Measurements from ENCODE around the gene ENDOD1.
"Not testable (repeated sequence)": the region's sequence is repeated elsewhere in the genome, so short reads cannot be mapped to it uniquely, and the experiment has no call there.

ENDOD1 gene

GRCh38 chr11:95104121-95104830 is 14.6 kb downstream of the ENDOD1 start:
- H3K36me3 ChIP-seq: peaks cover 0 to 10% (median 0%) of the 10 kb centered on the region in 3 donors
- no peak overlapping the region for H3K27ac ChIP-seq
- intact Hi-C loops (cut with DNase I; ENCODE audit: low total_unique reads): no loop called here
- H3K9me3 ChIP-seq: no peaks in the 10 kb centered on the region
- no peaks in the 10 kb centered on the region for H3K27me3 ChIP-seq
- TF ChIP-seq, protein P1, sequence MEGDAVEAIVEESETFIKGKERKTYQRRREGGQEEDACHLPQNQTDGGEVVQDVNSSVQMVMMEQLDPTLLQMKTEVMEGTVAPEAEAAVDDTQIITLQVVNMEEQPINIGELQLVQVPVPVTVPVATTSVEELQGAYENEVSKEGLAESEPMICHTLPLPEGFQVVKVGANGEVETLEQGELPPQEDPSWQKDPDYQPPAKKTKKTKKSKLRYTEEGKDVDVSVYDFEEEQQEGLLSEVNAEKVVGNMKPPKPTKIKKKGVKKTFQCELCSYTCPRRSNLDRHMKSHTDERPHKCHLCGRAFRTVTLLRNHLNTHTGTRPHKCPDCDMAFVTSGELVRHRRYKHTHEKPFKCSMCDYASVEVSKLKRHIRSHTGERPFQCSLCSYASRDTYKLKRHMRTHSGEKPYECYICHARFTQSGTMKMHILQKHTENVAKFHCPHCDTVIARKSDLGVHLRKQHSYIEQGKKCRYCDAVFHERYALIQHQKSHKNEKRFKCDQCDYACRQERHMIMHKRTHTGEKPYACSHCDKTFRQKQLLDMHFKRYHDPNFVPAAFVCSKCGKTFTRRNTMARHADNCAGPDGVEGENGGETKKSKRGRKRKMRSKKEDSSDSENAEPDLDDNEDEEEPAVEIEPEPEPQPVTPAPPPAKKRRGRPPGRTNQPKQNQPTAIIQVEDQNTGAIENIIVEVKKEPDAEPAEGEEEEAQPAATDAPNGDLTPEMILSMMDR (IDR thresholded peaks at IDR 0.05): no peak
- H3K4me3 ChIP-seq: no peak overlapping the region
- DNase-seq: no peak
- H3K4me1 ChIP-seq: peaks cover 0 to 65% (median 29%) of the 10 kb centered on the region in 4 donors

GRCh38 chr11:95104856-95105255 is 15.2 kb downstream of the ENDOD1 start:
- Histone ChIP-seq H3K27me3 (no peaks in the 10 kb centered on the region), H3K4me3 (no peak overlapping the region), H3K4me1 (peaks cover 0 to 67% (median 35%) of the 10 kb centered on the region in 4 donors), H3K27ac (no peak overlapping the region), H3K9me3 (no peaks in the 10 kb centered on the region), H3K36me3 (peaks cover 0 to 15% (median 4%) of the 10 kb centered on the region in 3 donors)
- intact Hi-C loops (cut with DNase I; ENCODE audit: low total_unique reads): no loop called here
- TF ChIP-seq, protein P1 (IDR thresholded peaks at IDR 0.05): no peak
- DNase-seq: no peak

- peaks cover 0 to 81% (median 44%) of the 10 kb centered on the region in 4 donors for H3K4me1 ChIP-seq
- intact Hi-C loops (cut with DNase I; ENCODE audit: low total_unique reads): no loop called here
Measured at GRCh38 chr11:95108159-95108611, 18.5 kb downstream of the ENDOD1 start.

DNA sequence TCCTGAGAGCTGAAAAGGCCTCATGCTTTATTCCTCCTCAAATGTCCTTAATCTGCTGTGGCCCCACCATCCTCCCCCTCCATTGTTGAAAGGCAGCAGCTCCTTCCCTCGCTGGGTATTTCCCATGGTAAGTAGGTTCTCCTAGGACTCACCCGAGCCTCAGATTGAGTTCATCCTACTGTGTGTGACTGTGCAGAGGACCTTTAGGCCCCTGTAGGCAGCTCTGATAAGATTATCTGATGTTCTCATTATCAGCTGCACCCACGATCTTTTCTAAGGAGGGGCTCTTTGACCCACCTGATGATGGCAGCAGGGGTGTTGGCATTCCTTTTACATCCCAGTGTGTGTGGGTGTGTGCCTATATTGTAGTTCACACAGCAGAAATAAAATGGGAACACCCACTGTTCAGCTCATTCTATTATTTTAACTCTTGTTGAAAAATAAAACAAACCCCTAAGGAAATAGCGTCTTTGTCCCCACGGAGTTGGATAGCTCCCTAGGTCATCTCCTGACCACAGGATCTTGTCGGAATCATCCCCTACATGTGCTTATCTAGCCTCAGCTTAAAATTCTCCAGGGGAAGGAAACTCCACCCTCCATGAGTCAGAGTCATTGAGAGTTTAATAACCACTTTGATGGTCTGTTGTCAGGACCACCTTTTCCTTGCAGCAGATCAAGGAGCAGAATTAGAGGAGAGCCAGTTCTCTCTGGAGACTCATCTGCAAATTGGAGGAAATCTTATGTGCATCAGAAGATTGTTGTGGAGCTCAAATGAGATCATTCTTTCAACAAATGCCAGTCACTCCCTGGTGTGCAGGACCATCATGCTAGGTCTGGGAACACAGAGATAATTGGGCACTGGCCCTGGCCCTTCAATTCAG is 19.3 kb downstream of the ENDOD1 start:
- TF ChIP-seq, protein P1 (IDR thresholded peaks at IDR 0.05): no peak
- H3K27ac ChIP-seq: peak overlapping the region; percentile 8 to 50
- intact Hi-C loops (cut with DNase I; ENCODE audit: low total_unique reads): no loop called here

More at GRCh38 chr11:95108159-95108611, 18.5 kb downstream of the ENDOD1 start:
- Histone ChIP-seq H3K27ac (peak overlapping the region; percentile 46 to 50), H3K9me3 (no peaks in the 10 kb centered on the region), H3K36me3 (peaks cover 0 to 5% (median 4%) of the 10 kb centered on the region in 3 donors), H3K4me3 (no peak overlapping the region), H3K27me3 (no peaks in the 10 kb centered on the region)
- DNase-seq: peak in 1 of 2 donors; percentile 38
- TF ChIP-seq, protein P1 (IDR thresholded peaks at IDR 0.05): no peak

GRCh38 chr11:95111471-95111870 is 21.8 kb downstream of the ENDOD1 start:
- H3K36me3 ChIP-seq; H3K9me3 ChIP-seq; H3K4me3 ChIP-seq; H3K27me3 ChIP-seq; intact Hi-C loops (cut with DNase I; ENCODE audit: low total_unique reads); DNase-seq; H3K27ac ChIP-seq: not testable (repeated sequence)
- H3K4me1 ChIP-seq: peaks cover 0 to 56% (median 36%) of the 10 kb centered on the region in 4 donors

More for the DNA sequence above, 19.3 kb downstream of the ENDOD1 start:
- Histone ChIP-seq H3K9me3 (no peaks in the 10 kb centered on the region), H3K27me3 (no peaks in the 10 kb centered on the region), H3K36me3 (peaks cover 0 to 5% (median 4%) of the 10 kb centered on the region in 3 donors), H3K4me1 (peaks cover 0 to 78% (median 40%) of the 10 kb centered on the region in 4 donors), H3K4me3 (no peak overlapping the region)
- DNase-seq: no peak
